ELF-1 (cell line): ENCODE data around the gene POLH.

Experiments
- DNase-seq: peaks from one replicate; pipeline ENCODE4 v3.0.0-alpha.2; 2016; ENCODE audit warnings: low read depth, low spot score

POLH gene

DNA sequence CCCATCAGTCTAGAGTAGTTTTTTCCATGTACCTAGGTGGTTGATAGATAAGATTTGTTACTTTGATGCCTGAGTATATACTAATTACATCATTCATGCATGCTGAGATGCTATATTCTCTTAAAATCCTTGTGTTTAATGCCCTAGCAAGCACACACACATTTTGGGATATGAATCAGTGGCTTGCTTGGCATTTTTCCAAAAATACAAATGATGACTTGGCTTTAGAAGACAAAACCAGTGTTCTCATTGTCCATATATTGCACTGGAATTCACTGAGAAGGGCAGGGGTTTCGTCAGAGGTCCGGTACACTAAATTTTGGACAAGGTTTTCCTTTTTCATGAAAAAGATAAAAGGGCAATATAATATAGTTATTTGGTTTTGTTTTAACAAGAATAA lies 28.2 kb downstream of the POLH start:
- DNase-seq, result no peak

DNA sequence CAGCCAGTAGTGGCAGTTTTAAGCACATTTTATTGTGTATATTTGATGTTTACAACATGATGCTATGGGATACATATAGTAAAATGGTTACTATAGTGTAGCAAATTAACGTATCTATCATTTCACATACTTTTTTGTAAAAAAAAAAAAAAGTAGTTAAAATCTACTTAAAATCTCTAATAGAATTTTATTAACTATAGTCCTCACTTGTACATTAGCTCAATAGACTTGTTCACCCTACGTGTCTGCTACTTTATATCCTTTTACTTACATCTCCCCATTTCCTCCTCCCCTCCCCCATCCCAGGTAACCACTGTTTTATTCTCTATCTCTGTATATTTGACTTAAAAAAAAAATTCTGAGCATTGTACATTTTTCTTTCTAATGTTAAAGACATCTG lies 30.0 kb downstream of the POLH start:
- no peak for DNase-seq

DNA sequence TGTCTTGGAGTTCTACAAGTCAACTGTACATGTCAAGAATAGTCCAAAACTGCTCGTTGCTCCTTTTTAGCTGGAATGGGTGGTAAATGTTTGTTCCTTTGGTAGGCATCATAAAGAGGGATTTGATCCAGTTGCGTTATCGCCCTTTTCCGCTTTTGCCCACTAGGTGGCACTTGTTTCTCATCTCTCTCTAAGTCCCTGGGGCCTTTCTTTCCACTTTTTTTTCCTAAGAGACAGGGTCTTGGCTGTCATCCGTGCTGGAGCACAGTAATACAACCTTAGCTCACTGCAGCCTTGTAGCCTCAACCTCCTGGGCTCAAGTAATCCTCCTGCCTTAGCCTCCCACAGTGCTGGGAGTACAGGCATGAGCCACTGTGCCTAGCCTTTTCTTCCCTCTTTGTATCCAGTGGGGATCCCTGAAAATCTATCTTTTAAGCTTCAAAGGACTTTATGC lies 32.4 kb downstream of the POLH start:
- peak; percentile 83 for DNase-seq

DNA sequence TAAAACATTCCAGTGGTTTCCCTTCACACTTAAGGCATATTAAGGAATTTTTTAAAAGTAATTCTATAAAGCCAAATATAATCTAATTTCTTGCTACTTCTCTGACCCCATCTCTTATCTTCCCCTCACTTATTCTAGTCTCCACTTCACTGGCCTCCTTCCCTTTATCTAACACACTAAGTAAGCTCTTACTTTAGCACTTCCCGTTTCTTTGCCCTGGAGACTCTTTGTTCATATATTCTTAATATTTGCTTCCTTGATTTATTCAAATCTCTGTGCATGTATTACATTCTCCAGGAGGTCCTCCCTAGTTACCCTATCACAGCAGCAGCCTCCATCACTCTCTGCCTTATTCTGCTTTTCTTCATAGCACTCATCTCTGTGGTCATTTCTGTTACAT lies 32.8 kb downstream of the POLH start:
- no peak for DNase-seq

DNA sequence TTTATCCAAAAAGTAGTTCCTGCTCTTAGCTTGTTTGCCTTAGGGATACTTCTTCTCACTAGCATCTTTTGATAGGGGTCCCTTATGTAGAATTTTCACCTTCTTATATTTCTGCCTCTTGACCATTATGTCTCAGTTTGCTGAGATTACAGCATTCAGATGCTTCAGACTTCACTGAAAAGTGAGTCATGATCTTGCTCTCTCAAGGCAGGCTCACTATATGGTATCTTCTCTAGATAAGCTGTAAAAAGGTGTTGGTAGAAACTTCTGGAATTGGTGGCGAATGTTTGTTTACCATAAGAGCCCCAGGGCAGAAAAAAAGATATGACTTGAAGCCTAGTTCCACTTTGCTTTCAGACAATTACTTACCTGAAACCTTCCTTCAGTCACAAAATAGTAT lies 33.4 kb downstream of the POLH start:
- no peak for DNase-seq

DNA sequence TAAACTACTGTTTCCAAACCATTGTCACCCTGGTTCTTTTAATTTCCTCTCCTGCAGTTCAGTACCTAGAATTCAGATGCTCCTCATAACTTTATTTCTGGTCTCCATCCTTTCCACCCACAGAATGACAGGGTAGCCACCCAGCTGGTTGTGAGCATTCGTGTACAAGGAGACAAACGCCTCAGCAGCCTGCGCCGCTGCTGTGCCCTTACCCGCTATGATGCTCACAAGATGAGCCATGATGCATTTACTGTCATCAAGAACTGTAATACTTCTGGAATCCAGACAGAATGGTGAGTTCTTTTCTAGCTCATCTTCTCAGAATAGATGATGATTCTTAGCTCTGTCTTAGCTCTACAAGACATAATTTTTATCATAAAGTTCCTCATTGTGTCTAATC lies 34.4 kb downstream of the POLH start:
- no peak for DNase-seq

DNA sequence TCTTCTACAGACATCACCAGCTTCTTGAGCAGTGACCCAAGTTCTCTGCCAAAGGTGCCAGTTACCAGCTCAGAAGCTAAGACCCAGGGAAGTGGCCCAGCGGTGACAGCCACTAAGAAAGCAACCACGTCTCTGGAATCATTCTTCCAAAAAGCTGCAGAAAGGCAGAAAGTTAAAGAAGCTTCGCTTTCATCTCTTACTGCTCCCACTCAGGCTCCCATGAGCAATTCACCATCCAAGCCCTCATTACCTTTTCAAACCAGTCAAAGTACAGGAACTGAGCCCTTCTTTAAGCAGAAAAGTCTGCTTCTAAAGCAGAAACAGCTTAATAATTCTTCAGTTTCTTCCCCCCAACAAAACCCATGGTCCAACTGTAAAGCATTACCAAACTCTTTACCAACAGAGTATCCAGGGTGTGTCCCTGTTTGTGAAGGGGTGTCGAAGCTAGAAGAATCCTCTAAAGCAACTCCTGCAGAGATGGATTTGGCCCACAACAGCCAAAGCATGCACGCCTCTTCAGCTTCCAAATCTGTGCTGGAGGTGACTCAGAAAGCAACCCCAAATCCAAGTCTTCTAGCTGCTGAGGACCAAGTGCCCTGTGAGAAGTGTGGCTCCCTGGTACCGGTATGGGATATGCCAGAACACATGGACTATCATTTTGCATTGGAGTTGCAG lies 37.9 kb downstream of the POLH start:
- DNase-seq, result no peak

DNA sequence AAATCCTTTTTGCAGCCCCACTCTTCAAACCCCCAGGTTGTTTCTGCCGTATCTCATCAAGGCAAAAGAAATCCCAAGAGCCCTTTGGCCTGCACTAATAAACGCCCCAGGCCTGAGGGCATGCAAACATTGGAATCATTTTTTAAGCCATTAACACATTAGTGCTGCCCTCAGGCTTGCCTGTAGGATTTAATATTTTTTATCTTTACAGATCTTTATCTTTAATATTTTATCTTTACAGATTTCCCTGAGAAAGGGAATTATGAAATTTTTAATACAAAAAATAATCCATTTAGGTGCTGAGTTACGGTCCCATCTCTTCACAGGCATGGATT lies 38.4 kb downstream of the POLH start:
- DNase-seq, result no peak

DNA sequence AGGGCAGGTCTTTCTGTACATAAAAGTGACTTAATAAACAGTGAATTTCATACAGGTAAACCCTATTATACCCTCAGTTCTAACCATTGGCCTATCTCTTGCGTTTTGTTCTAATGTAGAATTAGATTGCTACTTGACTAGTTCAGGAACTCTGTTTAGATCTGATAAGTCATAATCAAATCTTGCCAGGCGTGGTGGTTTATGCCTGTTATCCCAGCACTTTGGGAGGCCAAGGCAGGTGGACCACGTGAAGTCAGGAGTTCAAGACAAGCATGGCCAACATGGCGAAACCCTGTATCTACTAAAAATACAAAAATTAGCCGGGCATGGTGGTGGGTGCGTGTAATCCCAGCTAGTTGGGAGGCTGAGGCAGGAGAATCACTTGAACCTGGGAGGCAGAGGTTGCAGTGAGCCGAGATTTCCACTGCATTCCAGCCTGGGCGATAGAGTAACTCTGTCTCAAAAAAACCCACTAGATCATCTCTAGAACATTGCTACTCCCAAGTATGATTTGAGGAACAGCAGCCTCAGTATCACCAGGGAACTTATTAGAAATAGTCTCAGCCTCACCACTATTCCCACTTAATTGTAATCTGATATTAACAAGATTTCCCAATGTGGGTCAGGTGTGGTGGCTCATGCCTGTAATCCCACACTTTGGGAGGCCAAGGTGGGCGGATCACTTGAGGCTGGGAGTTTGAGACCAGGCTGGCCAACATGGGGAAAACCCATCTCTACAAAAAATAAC lies 40.9 kb downstream of the POLH start:
- no peak for DNase-seq

DNA sequence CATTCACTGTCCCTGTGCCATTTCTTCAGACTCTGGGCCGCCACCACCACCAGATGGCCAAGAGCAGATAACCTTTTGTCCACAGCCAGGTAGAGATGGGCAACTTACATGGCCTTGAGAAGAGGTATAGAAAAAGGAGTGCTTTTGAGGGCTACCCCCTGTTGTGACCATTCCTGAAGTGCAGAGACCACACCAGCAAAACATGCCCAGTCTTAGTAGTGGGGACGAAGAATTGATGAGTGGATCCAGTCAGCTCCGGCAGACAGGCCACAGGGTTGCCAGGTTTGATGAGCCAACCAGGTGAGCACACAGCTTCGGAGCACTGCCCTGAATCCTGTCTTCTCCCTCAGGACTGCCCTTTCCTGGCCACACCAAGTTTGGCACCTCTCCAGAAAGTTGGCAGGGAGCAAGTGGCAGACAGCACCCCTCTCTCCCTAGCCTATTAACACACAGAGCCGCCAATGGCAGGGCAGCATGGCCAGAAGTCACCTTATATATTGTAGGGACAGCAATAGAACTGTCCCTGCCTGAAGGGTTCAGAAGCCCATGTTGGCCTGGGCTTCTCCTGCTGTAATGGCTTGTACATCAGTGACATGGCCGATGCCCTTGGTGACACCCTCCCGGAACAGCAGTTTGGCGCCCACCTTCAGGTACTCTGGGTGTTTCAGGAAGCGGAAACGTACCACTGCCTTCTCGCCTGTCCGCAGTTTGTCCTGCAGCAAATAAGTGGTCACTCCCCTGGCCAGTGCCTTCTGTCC lies 45.3 kb downstream of the POLH start:
- DNase-seq, result no peak

DNA sequence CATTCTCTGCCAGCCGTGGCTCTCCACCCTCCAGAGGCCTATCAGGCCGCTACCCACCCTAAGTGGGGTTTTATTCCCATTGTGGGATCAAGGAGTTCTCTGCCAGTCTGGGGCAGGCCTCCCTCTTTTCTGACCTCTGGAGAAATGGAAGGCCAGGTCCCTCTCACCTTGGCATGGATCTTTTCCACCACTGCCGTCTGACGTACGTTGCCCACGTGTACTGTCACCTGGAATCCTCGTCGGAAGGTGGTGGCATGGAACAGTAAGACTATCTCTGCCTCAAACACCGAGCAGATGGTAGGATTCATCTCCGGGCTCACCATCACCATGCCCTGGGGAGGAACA lies 45.8 kb downstream of the POLH start:
- DNase-seq, result no peak

DNA sequence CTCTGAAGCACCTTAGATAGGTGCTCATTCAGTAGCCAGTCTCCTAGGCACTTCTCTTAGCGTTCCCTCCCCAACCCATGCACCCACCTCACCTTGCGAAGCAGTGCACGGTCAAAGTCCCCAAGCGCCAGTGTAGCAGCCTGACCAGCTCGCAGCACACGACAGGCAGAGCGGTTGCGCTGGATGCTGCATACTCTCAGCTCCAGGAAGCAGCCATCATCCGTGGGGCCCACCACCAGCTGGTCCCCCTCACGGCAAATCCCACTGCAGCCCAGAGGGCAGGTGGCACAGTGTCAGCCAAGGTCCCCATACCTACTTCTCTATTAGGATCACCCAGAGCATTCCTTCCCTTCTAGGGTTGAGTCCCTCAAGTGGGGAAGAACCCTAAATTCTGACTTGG lies 46.6 kb downstream of the POLH start:
- no peak for DNase-seq

DNA sequence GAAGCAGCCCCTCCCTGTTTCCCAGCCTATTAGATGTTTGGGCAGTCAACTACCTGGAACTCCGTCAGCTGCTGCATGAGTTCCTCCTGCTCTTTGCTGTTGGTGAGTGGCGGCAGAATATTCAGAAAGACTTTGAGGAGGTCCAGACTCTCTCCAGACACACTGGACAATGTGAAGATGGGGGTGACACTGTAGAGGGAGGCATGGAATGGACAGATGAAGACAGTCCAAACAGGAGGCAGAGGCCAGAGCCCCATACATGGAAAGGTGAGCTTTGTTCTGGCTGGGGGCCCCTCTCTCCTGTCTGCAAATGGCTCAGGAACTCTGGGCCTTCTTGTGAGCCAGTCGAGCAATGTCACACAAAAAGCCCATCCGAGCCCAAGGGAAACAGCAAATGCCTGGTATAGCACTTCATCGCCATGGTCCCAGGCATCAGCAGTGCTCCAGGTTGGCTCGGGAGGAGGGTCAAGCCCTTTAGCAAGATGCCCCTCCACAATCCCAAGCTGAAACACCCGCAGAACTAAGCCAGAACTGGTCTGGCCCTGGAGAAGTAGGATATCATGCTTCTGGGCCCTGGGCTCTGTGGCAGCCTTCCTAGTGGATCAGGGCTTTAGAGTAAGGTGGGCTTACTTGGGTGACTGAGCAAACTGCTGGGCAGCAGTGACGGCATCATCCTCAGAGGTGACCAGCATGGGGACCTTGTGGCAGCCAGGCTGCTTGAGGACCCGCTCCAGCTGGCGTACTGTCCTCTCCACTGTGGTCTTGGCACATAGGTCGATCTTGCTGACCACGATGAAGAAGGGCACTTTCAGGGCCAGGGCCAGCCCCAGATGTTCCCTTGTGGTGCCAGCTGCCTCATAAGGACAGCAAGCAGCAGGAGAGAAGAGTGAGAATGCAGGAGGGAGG lies 48.1 kb downstream of the POLH start:
- no peak for DNase-seq

DNA sequence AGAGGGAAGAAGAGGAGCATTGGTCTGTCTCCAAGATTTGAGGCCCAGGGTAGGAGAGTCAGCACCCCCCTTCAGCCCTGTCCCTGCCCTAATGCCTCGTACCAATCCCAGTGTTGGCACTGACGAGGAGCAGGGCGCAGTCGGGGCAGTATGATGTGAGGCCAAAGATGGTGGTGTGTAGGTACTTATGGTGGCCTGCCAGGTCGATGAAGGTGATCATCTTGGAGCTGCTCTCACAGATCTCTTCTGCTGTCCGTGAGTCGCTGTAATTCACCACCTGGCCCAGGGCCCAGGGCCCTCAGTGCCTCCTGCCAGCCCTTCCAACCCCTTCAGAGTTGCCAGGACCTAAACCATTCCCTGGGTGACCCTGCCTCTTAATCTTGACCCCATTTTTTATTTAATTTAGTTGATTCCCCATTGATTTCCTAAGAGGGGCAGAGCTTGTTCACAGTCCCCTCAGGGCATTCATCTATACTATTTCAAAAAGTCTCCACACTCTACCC lies 48.9 kb downstream of the POLH start:
- no peak for DNase-seq

DNA sequence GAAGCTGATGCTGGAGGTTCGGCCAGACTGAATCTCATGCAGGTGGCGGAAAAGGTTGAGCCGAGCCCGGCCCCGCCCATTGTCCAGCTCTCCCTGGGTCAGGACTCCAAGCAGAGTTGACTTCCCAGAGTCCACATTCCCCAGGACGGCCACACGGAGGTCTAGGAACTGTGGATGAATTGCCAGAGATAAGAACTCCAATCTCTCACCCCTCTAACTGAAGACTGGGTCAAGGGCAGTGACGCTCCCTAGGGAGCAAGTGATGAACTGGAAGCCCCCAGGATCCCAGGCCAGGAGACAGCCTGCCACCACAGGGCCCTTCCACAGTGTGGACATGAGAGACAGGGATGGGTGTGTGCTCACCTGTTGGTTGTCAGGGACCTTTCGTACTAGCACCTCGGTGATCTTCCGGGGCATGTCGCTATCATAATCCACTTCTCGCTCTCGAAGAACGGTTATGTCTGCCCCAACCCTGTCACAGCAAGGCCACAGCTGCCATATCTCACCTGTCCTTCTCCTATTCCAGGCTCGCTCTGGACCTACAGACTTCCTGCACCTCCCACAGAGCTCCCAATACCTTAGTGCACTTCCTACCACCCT lies 49.5 kb downstream of the POLH start:
- no peak for DNase-seq

DNA sequence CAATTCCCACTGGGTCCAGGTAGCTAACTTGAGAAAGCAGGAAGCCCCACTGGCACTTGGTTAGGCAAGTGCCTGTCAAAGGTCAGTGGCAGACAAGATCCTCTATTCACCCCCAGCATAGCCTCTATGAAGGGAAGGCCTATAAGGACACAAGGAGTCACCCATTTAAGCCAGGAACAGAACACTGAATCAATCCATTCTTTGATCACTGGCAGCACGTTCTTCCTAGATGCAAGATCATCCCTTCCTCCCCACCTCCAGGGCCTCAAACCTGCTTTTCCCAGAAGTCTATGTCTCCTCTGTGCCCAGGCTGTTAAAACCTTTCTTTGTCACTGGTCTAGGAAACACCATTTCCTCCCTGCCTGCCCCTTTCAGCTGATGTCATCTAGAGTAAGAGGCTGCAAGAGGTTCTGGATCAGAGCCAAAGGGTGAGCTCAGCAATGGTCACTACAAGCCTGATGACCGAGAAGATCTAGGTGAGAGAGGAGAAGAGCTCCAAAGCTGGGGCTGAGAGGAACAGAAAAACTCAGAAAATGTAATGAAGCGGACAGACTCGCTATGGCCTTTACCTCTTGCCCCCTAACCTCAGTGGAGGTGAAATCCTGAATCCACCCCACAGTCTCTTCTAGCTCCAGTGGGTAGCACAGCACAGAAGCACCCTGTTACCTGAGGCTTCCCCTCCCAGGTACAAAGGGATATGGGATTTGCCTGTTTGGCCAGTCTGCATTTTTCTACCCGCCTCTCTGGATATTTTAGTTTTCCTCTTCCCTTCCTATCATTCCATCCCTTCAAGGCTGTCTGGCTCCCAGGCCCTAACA lies 51.2 kb downstream of the POLH start:
- DNase-seq, result no peak

DNA sequence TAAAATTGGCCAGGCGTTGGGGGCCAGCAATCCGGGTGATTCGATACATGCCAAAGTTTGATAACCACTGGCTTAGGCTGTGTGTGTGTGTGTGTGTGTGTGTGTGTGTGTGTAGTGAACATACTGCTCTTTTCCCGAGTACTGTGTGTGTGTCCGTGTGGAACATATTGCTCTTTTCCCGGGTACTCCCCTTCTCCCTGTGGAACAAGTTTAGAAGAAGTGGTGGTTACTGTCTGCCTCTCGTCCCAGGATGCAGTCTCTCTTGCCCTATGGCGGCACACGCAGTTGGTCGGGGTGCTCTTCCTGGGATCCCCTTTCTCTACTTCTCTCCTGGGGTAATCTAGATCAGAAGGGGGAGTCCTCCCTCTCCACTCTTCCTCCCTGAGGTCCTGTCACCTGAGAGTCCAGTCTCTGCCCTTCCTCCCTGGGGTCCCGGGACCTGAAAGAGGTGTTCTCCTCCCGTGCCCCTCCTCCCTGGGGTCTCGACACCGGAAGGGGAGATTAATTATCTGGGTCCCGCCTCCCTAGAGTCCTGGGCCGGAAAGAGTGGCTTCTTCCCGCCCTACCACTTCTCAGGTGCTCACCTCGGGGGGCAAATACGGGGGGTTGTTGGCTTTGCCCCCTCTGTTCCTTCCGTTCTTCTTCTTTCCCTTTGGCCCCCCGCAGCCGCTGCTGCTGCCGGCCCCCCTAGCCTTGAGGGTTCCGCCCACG lies 52.6 kb downstream of the POLH start:
- peak; percentile 69 for DNase-seq

DNA sequence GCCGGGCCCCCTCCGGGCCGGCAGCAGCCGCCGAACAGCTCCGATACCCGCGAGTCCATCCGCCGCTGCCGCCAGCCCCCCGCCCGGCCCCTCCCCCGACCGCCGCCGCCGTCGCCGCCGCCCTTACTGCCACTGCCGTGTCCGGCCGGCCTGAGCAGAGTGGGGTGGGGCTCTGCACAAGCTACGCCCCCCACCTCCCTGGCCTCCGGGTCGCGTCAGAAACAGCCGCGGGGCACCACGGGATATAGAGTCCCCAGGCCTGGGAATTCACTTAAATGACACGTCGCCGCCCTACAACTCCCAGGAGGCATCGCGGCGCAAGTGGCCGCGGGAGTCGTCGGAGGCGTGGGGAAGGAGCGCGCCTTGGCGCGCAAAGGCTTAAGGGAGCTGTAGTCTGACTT lies 53.1 kb downstream of the POLH start, which contains the start of gene GTPBP2:
Gene GTPBP2 (minus strand): TSS at position 161 of the 401 bp plus-strand sequence. CDS start 102 bp downstream, at position 59.
- peak; percentile 100 for DNase-seq

DNA sequence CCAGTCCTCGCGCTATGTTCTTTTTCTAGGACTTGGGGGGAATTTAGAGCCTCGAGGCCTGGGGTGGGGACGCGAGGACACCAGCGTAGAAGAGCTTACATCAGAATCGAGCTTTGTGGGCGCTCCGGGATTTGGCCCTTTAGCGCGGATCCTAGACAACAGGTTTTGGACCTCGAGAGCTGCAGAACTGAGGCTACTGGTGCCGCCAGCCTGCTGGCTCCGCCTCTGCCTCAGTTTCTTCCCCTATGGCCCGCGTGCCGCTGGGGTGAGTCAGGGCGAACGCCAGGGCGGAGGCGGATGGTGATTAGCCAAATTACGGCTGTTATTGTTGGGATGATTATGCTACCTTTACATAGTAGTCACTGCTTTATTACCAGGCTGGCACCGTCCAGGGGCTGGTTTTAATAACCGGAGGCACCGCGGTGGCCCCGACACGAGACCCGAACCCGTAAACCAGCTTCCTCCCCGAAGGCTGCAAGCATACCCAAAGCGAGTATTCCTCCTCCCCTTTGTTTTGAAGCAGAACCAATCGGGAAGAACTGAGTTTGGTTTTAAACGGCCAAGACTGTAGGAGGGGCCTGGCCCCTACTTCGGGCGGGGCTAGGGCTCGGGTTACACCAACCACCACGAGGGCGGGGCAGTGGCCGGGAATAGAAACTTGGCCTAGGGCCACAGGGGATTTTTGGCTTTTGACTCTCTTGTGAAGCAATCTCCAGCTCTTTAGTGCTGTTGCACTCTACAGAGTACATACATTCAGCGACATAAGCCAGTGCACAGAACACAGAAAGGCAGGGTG lies 53.7 kb downstream of the POLH start:
- peak; percentile 99 for DNase-seq
